ENCODE measurements around the gene ALK. TPM values are rescaled to one million over a fixed set of nuclear protein-coding genes. Genes with fewer than 3 reads are reported as not detected.
"Not testable (repeated sequence)": the region's sequence is repeated elsewhere in the genome, so short reads cannot be mapped to it uniquely, and the experiment has no call there.

Gene ALK
- total RNA-seq, 2 experiments from 2014 or later: not detected

GRCh38 chr2:29246383-29247300, 674.7 kb downstream of the ALK start:
- no peak overlapping the region for H3K4me3 Mint-ChIP-seq
- no peak overlapping the region for H3K27ac Mint-ChIP-seq
- no peak for DNase-seq
- no peaks in the 10 kb centered on the region for H3K4me1 Mint-ChIP-seq (ENCODE audit: low read depth)
- H3K9me3 Mint-ChIP-seq: no peaks in the 10 kb centered on the region
- ChIA-PET POLR2A (no interaction called here), CTCF (no interaction called here)
- no peaks in the 10 kb centered on the region for H3K36me3 Mint-ChIP-seq
- intact Hi-C loops (cut with micrococcal nuclease): no loop called here
- no peaks in the 10 kb centered on the region for H3K27me3 Mint-ChIP-seq

- Mint-ChIP-seq H3K27ac (no peak overlapping the region), H3K9me3 (no peaks in the 10 kb centered on the region), H3K36me3 (no peaks in the 10 kb centered on the region), H3K27me3 (no peaks in the 10 kb centered on the region), H3K4me1 (ENCODE audit: low read depth) (no peaks in the 10 kb centered on the region), H3K4me3 (no peak overlapping the region)
- CTCF ChIA-PET: interaction anchor here (0.7 kb wide), 1 partner anchor 674 kb away, joined by 3 read pairs; no protein-coding TSS in a partner anchor
- POLR2A ChIA-PET: no interaction called here
- no peak for DNase-seq
- intact Hi-C loops (cut with micrococcal nuclease): no loop called here
Observed at GRCh38 chr2:29245742-29246382, 675.5 kb downstream of the ALK start.

GRCh38 chr2:29245035-29245741, 676.2 kb downstream of the ALK start:
- POLR2A ChIA-PET; H3K27ac Mint-ChIP-seq; intact Hi-C loops (cut with micrococcal nuclease); H3K4me3 Mint-ChIP-seq; H3K4me1 Mint-ChIP-seq (ENCODE audit: low read depth); DNase-seq; H3K27me3 Mint-ChIP-seq; H3K9me3 Mint-ChIP-seq; H3K36me3 Mint-ChIP-seq: not testable (repeated sequence)
- CTCF ChIA-PET: interaction anchor here (0.7 kb wide), 1 partner anchor 675 kb away, joined by 3 read pairs; no protein-coding TSS in a partner anchor

GRCh38 chr2:29242621-29243375, 678.6 kb downstream of the ALK start:
- H3K9me3 Mint-ChIP-seq: no peaks in the 10 kb centered on the region
- DNase-seq: no peak
- H3K27me3 Mint-ChIP-seq: peaks cover under 1% of the 10 kb centered on the region
- ChIA-PET CTCF (no interaction called here), POLR2A (no interaction called here)
- intact Hi-C loops (cut with micrococcal nuclease): no loop called here
- no peaks in the 10 kb centered on the region for H3K4me1 Mint-ChIP-seq (ENCODE audit: low read depth)
- no peaks in the 10 kb centered on the region for H3K36me3 Mint-ChIP-seq
- no peak overlapping the region for H3K4me3 Mint-ChIP-seq
- H3K27ac Mint-ChIP-seq: no peak overlapping the region

GRCh38 chr2:29241955-29242565, 679.3 kb downstream of the ALK start:
- H3K9me3 Mint-ChIP-seq: no peaks in the 10 kb centered on the region
- no peak overlapping the region for H3K4me3 Mint-ChIP-seq
- H3K36me3 Mint-ChIP-seq: no peaks in the 10 kb centered on the region
- H3K4me1 Mint-ChIP-seq (ENCODE audit: low read depth): no peaks in the 10 kb centered on the region
- intact Hi-C loops (cut with micrococcal nuclease): no loop called here
- H3K27me3 Mint-ChIP-seq: peaks cover 2% of the 10 kb centered on the region
- CTCF ChIA-PET: no interaction called here
- no peak for DNase-seq
- POLR2A ChIA-PET: no interaction called here
- no peak overlapping the region for H3K27ac Mint-ChIP-seq

- CTCF ChIA-PET: no interaction called here
- Mint-ChIP-seq H3K4me3 (no peak overlapping the region), H3K27me3 (peaks cover 2% of the 10 kb centered on the region), H3K27ac (no peak overlapping the region), H3K4me1 (ENCODE audit: low read depth) (no peaks in the 10 kb centered on the region), H3K36me3 (no peaks in the 10 kb centered on the region), H3K9me3 (no peaks in the 10 kb centered on the region)
- POLR2A ChIA-PET: no interaction called here
- intact Hi-C loops (cut with micrococcal nuclease): no loop called here
- DNase-seq: no peak
Observed at GRCh38 chr2:29241341-29241740, 680.0 kb downstream of the ALK start.

GRCh38 chr2:29240601-29241000, 680.8 kb downstream of the ALK start:
- H3K9me3 Mint-ChIP-seq: no peaks in the 10 kb centered on the region
- CTCF ChIA-PET: no interaction called here
- H3K27me3 Mint-ChIP-seq: peaks cover 2% of the 10 kb centered on the region
- no peaks in the 10 kb centered on the region for H3K36me3 Mint-ChIP-seq
- POLR2A ChIA-PET: no interaction called here
- no peak overlapping the region for H3K4me3 Mint-ChIP-seq
- no peaks in the 10 kb centered on the region for H3K4me1 Mint-ChIP-seq (ENCODE audit: low read depth)
- intact Hi-C loops (cut with micrococcal nuclease): no loop called here
- H3K27ac Mint-ChIP-seq: no peak overlapping the region
- no peak for DNase-seq

GRCh38 chr2:29239209-29239960, 682.0 kb downstream of the ALK start:
- Mint-ChIP-seq H3K27ac (no peak overlapping the region), H3K27me3 (peaks cover 2% of the 10 kb centered on the region), H3K4me3 (no peak overlapping the region), H3K9me3 (no peaks in the 10 kb centered on the region), H3K36me3 (no peaks in the 10 kb centered on the region), H3K4me1 (ENCODE audit: low read depth) (no peaks in the 10 kb centered on the region)
- intact Hi-C loops (cut with micrococcal nuclease): no loop called here
- ChIA-PET POLR2A (no interaction called here), CTCF (no interaction called here)
- no peak for DNase-seq

GRCh38 chr2:29238497-29238896, 682.9 kb downstream of the ALK start:
- CTCF ChIA-PET: no interaction called here
- no peaks in the 10 kb centered on the region for H3K9me3 Mint-ChIP-seq
- no peak overlapping the region for H3K4me3 Mint-ChIP-seq
- H3K4me1 Mint-ChIP-seq (ENCODE audit: low read depth): no peaks in the 10 kb centered on the region
- H3K27ac Mint-ChIP-seq: no peak overlapping the region
- H3K36me3 Mint-ChIP-seq: no peaks in the 10 kb centered on the region
- H3K27me3 Mint-ChIP-seq: peaks cover 2% of the 10 kb centered on the region
- intact Hi-C loops (cut with micrococcal nuclease): no loop called here
- peak; percentile 25 for DNase-seq
- POLR2A ChIA-PET: no interaction called here

GRCh38 chr2:29236074-29236473, 685.3 kb downstream of the ALK start:
- DNase-seq: no peak
- Mint-ChIP-seq H3K27ac (no peak overlapping the region), H3K27me3 (peaks cover 2% of the 10 kb centered on the region), H3K4me3 (no peak overlapping the region), H3K4me1 (ENCODE audit: low read depth) (no peaks in the 10 kb centered on the region), H3K9me3 (no peaks in the 10 kb centered on the region), H3K36me3 (no peaks in the 10 kb centered on the region)
- CTCF ChIA-PET: interaction anchor here (0.6 kb wide), 1 partner anchor 260 kb away, joined by 5 read pairs; no protein-coding TSS in a partner anchor
- intact Hi-C loops (cut with micrococcal nuclease): no loop called here
- POLR2A ChIA-PET: no interaction called here

GRCh38 chr2:29235411-29235810, 686.0 kb downstream of the ALK start:
- no peaks in the 10 kb centered on the region for H3K9me3 Mint-ChIP-seq

More at GRCh38 chr2:29235411-29235810, 686.0 kb downstream of the ALK start:
- DNase-seq: no peak
- ChIA-PET POLR2A (interaction anchor here (0.9 kb wide), 1 partner anchor 453 kb away, joined by 3 read pairs; no protein-coding TSS in a partner anchor), CTCF (interaction anchor here (0.6 kb wide), 1 partner anchor 259 kb away, joined by 5 read pairs; no protein-coding TSS in a partner anchor)
- Mint-ChIP-seq H3K4me3 (no peak overlapping the region), H3K27me3 (peaks cover 2% of the 10 kb centered on the region), H3K27ac (no peak overlapping the region), H3K36me3 (no peaks in the 10 kb centered on the region), H3K4me1 (ENCODE audit: low read depth) (no peaks in the 10 kb centered on the region)
- intact Hi-C loops (cut with micrococcal nuclease): no loop called here
